HepG2 (cell line): Measurements from ENCODE around the gene ASTN2. TPM values are rescaled to one million over a fixed set of nuclear protein-coding genes. Genes with fewer than 3 reads are reported as not detected.

Experiments
- CHD2 ChIP-seq: IDR thresholded peaks from 2 replicates; pipeline ENCODE4 v1.6.1; 2011; ENCODE audit warnings: low read depth, low read length, improper control_type of control experiment
- DPF2 ChIP-seq: sonication (generic); formaldehyde crosslinking; IDR thresholded peaks from 2 replicates; pipeline ENCODE4 v1.4.0; 2020; ENCODE audit warnings: mild to moderate bottlenecking, low read depth, missing genetic modification reagents, borderline replicate concordance
- EP300 ChIP-seq, 3 experiments: sonication (generic) in 1 of 3; formaldehyde crosslinking in 1 of 3; IDR thresholded peaks; 2 replicates each; pipeline versions ENCODE4 v1.5.1 to v1.6.1; 2011 to 2020; ENCODE audit warnings: low read depth in 2 of 3, low read length in 2 of 3, borderline replicate concordance in 1 of 3, improper control_type of control experiment in 1 of 3, mild to moderate bottlenecking in 1 of 3, missing genetic modification reagents in 1 of 3, moderate library complexity in 1 of 3
- MTA1 ChIP-seq: sonication (generic); formaldehyde crosslinking; IDR thresholded peaks from 2 replicates; pipeline ENCODE4 v1.4.0; 2020; ENCODE audit warnings: missing genetic modification reagents, mild to moderate bottlenecking, borderline replicate concordance
- PHF20 ChIP-seq: sonication (generic); formaldehyde crosslinking; IDR thresholded peaks from 2 replicates; pipeline ENCODE4 v1.5.0; 2020; ENCODE audit warnings: mild to moderate bottlenecking, missing genetic modification reagents
- REPIN1 ChIP-seq: sonication (generic); formaldehyde crosslinking; IDR thresholded peaks from 2 replicates; pipeline ENCODE4 v1.8.0; 2022; ENCODE audit warnings: missing genetic modification reagents, low read depth, mild to moderate bottlenecking, borderline replicate concordance
- RERE ChIP-seq: IDR thresholded peaks from 2 replicates; pipeline ENCODE4 v1.6.1; 2016; ENCODE audit warnings: low read depth, missing genetic modification reagents, missing compliant biosample characterization
- SNAPC4 ChIP-seq: sonication (generic); formaldehyde crosslinking; IDR thresholded peaks from 2 replicates; pipeline ENCODE4 v1.4.0; 2020; ENCODE audit warnings: mild to moderate bottlenecking, missing genetic modification reagents
- ZBTB4 ChIP-seq: sonication (generic); formaldehyde crosslinking; IDR thresholded peaks from 2 replicates; pipeline ENCODE4 v1.4.0; 2020; ENCODE audit warnings: missing genetic modification reagents, mild to moderate bottlenecking, borderline replicate concordance
- ZNF768 ChIP-seq: sonication (generic); formaldehyde crosslinking; IDR thresholded peaks from 2 replicates; pipeline ENCODE4 v1.4.0; 2020; ENCODE audit warnings: missing genetic modification reagents
- polyA plus RNA-seq, 8 experiments: library from polyadenylated mRNA; depleted of rRNA in 3 of 8; stranded (reverse) in 7 of 8; unstranded in 1 of 8; fragments of >200 nt; fragmentation: Illumina TruSeq in 4 of 8; extraction: Trizol in 4 of 8; gene quantifications; 2 replicates each; pipeline versions ENCODE4 v1.2.1 to v1.2.3, GENCODE V29; 2011 to 2016; ENCODE audit warnings: low read depth in 4 of 8, missing spikeins in 1 of 8, mixed read lengths in 1 of 8; ENCODE audit not compliant: insufficient read depth in 1 of 8
- total RNA-seq, 5 experiments: library from RNA; depleted of rRNA; stranded (reverse); fragments of >200 nt; fragmentation: Illumina TruSeq; extraction: Trizol; gene quantifications; 2 replicates each; pipeline ENCODE4 v1.2.3, GENCODE V29; 2016; ENCODE audit warnings: low read depth in 1 of 5

The ASTN2 gene
- total and polyA plus RNA-seq, 2 of the 13 experiments (the other 11 are each of a cell fraction or from before 2014, with no cell fraction given) = 5.2 to 13.5 TPM

- no peak for TF ChIP-seq PHF20 (CRISPR knock-in tag)
- no peak for TF ChIP-seq RERE (CRISPR knock-in tag)
- no peak for TF ChIP-seq ZNF768 (CRISPR knock-in tag)
- no peak for TF ChIP-seq EP300 (IDR thresholded peaks at IDR 0.05; ENCODE audit: low read depth in 2 of 2, low read length in 2 of 2)
- no peak for TF ChIP-seq EP300 (CRISPR knock-in tag; IDR thresholded peaks at IDR 0.05; ENCODE audit: borderline replicate concordance)
- no peak for TF ChIP-seq MTA1 (CRISPR knock-in tag)
- no peak for TF ChIP-seq ZBTB4 (CRISPR knock-in tag)
- no peak for TF ChIP-seq REPIN1 (CRISPR knock-in tag)
- no peak for TF ChIP-seq SNAPC4 (CRISPR knock-in tag)
- TF ChIP-seq CHD2 = no peak
- no peak for TF ChIP-seq DPF2 (CRISPR knock-in tag)
- TF ChIP-seq, all 625 proteins: peak for 0
Observed at GRCh38 chr9:116449949-116450348, 964.9 kb downstream of the ASTN2 start (continued).
